Endothelial cell of umbilical vein (primary cell): ENCODE data around the gene TMEM154. TPM values are rescaled to one million over a fixed set of nuclear protein-coding genes. Genes with fewer than 3 reads are reported as not detected.

ENCODE experiments used
- BruUV-seq: library from RNA; stranded (reverse); fragments of 400-500 nt; replicated peaks from 2 replicates; lab custom pipeline; 2021; lab: Mats Ljungman, UMichigan
- CTCF ChIA-PET: fragments of 300-600, 350-600 bp; sonication (Branson Sonifier 250); formaldehyde crosslinking; loops from one replicate; lab custom pipeline; 2021; ENCODE audit warnings: antibody characterized with exemption, inconsistent platforms; lab: Charles Lee
- POLR2A ChIA-PET: fragments of 300-600, 350-600 bp; sonication (Branson Sonifier 250); formaldehyde crosslinking; loops from one replicate; lab custom pipeline; 2021; ENCODE audit warnings: antibody characterized with exemption, inconsistent platforms; lab: Charles Lee
- DNase-seq: peaks from one replicate; pipeline ENCODE4 v3.0.0-alpha.2; 2011; ENCODE audit warnings: low read depth, low spot score
- FAIRE-seq: peaks from 2 replicates; lab custom pipeline; 2011; peaks lifted over from hg19 to GRCh38; lab: Jason Lieb, UNC
- H2AFZ ChIP-seq: 2 replicates; pipeline ENCODE4 v1.6.0; 2012; ENCODE audit warnings: low read depth, low read length, control low read depth, inconsistent platforms
- H3K27ac ChIP-seq: 2 replicates; pipeline ENCODE4 v1.5.1; 2011; ENCODE audit warnings: low read depth, mild to moderate bottlenecking, control low read depth, low read length, moderate library complexity; ENCODE audit not compliant: insufficient read depth
- H3K27me3 ChIP-seq, 2 experiments: 2 replicates each; pipeline versions ENCODE4 v1.6.0 to v1.6.1; 2011; ENCODE audit warnings: low read length in 2 of 2, mixed read lengths in 1 of 2; ENCODE audit not compliant: control insufficient read depth in 2 of 2, insufficient read depth in 2 of 2
- H3K36me3 ChIP-seq, 2 experiments: 2 replicates in 1 of 2; 3 replicates in 1 of 2; pipeline ENCODE4 v1.5.1; 2011; ENCODE audit warnings: low read length in 2 of 2, mild to moderate bottlenecking in 1 of 2, moderate library complexity in 1 of 2; ENCODE audit not compliant: control insufficient read depth in 2 of 2, insufficient read depth in 2 of 2; ENCODE audit errors: extremely low read depth in 1 of 2
- H3K4me1 ChIP-seq: 3 replicates; pipeline ENCODE4 v1.5.1; 2011; ENCODE audit warnings: mild to moderate bottlenecking, low read length; ENCODE audit not compliant: control insufficient read depth, insufficient read depth; ENCODE audit errors: extremely low read depth
- H3K4me2 ChIP-seq: 2 replicates; pipeline ENCODE4 v1.6.1; 2011; ENCODE audit warnings: low read length, control low read depth, mixed read lengths; ENCODE audit not compliant: insufficient read depth
- H3K4me3 ChIP-seq, 3 experiments: fragments of 200-600 bp in 1 of 3; sonication (generic), shearing (Covaris generic) in 1 of 3; replicated peaks in 1 of 3; 2 replicates each; pipeline ENCODE4 v1.5.1; 2011 to 2016; ENCODE audit warnings: control low read depth in 3 of 3, low read length in 3 of 3, mild to moderate bottlenecking in 2 of 3, inconsistent platforms in 1 of 3, low read depth in 1 of 3, moderate library complexity in 1 of 3; ENCODE audit not compliant: insufficient read depth in 1 of 3
- H3K79me2 ChIP-seq: 2 replicates; pipeline ENCODE4 v1.6.0; 2012; ENCODE audit warnings: low read length, inconsistent platforms; ENCODE audit not compliant: control insufficient read depth, insufficient read depth
- H3K9ac ChIP-seq: replicated peaks from 2 replicates; pipeline ENCODE3; 2011; ENCODE audit warnings: low read length, control low read depth; ENCODE audit not compliant: insufficient read depth; ENCODE audit errors: extremely low read depth
- H3K9me1 ChIP-seq: replicated peaks from 3 replicates; pipeline ENCODE4 v1.6.0; 2011; ENCODE audit warnings: mild to moderate bottlenecking, low read length; ENCODE audit not compliant: control insufficient read depth, insufficient read depth; ENCODE audit errors: extremely low read depth
- H3K9me3 ChIP-seq: replicated peaks from 2 replicates; pipeline ENCODE4 v1.5.1; 2012; ENCODE audit warnings: low read length, inconsistent platforms; ENCODE audit not compliant: control insufficient read depth, insufficient read depth
- H4K20me1 ChIP-seq: replicated peaks from 2 replicates; pipeline ENCODE3; 2011; ENCODE audit warnings: mild to moderate bottlenecking, low read length; ENCODE audit not compliant: control insufficient read depth, insufficient read depth; ENCODE audit errors: extremely low read depth
- EZH2 ChIP-seq: IDR thresholded peaks from 2 replicates; pipeline ENCODE4 v1.6.1; 2012; ENCODE audit warnings: borderline replicate concordance, low read depth, mild to moderate bottlenecking, moderate library complexity, low read length, inconsistent platforms; ENCODE audit not compliant: severe bottlenecking
- FOS ChIP-seq: IDR thresholded peaks from 2 replicates; pipeline ENCODE4 v1.6.1; 2011; ENCODE audit warnings: mild to moderate bottlenecking, low read length, moderate library complexity, borderline replicate concordance; ENCODE audit not compliant: insufficient read depth
- GATA2 ChIP-seq: IDR thresholded peaks from 2 replicates; pipeline ENCODE4 v1.7.0; 2011; ENCODE audit warnings: low read depth, mild to moderate bottlenecking, moderate library complexity, mixed read lengths, low read length; ENCODE audit not compliant: insufficient read length, insufficient read depth
- JUN ChIP-seq: IDR thresholded peaks from 2 replicates; pipeline ENCODE4 v1.6.1; 2011; ENCODE audit warnings: borderline replicate concordance, low read depth; ENCODE audit not compliant: insufficient read length, insufficient read depth
- MYC ChIP-seq: IDR thresholded peaks from one replicate; pipeline ENCODE4 v1.6.1; 2011; ENCODE audit warnings: mild to moderate bottlenecking, low read depth, low read length
- POLR2A ChIP-seq: IDR thresholded peaks from 2 replicates; pipeline ENCODE4 v1.6.1; 2012; ENCODE audit warnings: low read depth, mild to moderate bottlenecking, control low read depth, low read length
- POLR2AphosphoS5 ChIP-seq: IDR thresholded peaks from 2 replicates; pipeline ENCODE4 v1.6.1; 2012; ENCODE audit warnings: low read depth, mild to moderate bottlenecking, control low read depth, low read length, moderate library complexity; ENCODE audit not compliant: insufficient read depth
- dilution Hi-C: fragments of 300-500 bp; cut with MboI; formaldehyde crosslinking; loops from one replicate; pipeline ENCODE4 v1.15.0; 2019; ENCODE audit warnings: low sequenced_read_pairs; ENCODE audit not compliant: extremely low pct_ligation_motif_present
- intact Hi-C: fragments of 100-400 bp; cut with micrococcal nuclease; formaldehyde crosslinking; loops from one replicate; pipeline ENCODE4 v1.10.0; 2022
- polyA plus RNA-seq, 4 experiments: library from polyadenylated mRNA; depleted of rRNA in 3 of 4; stranded (reverse) in 3 of 4; unstranded in 1 of 4; fragments of >200 nt; gene quantifications; 2 replicates each; pipeline versions ENCODE4 v1.2.1 to v1.2.3, GENCODE V29; 2011 to 2012; ENCODE audit warnings: missing spikeins in 1 of 4
- total RNA-seq: library from RNA; stranded (reverse); gene quantifications from 2 replicates; pipeline ENCODE4 v1.2.3, GENCODE V29; 2021
- TF ChIP-seq, protein P1 (sequence below), 2 donors: IDR thresholded peaks; 1 replicate in 1 of 2; 2 replicates in 1 of 2; pipeline ENCODE4 v1.5.1; 2011; ENCODE audit warnings: low read length in 2 of 2, mild to moderate bottlenecking in 2 of 2, moderate library complexity in 2 of 2, control low read depth in 1 of 2, inconsistent platforms in 1 of 2, low read depth in 1 of 2; ENCODE audit not compliant: insufficient read depth in 1 of 2; ENCODE audit errors: extremely low read depth in 1 of 2
- TF ChIP-seq, protein P2 (sequence below): IDR thresholded peaks from 2 replicates; pipeline ENCODE4 v1.6.1; 2011; ENCODE audit not compliant: insufficient read depth, insufficient read length

TMEM154 gene
- total and polyA plus RNA-seq, 2 donors (not counting 3 experiments of a cell fraction or from before 2014, with no cell fraction given) = 5.4 to 50.0 TPM

DNA sequence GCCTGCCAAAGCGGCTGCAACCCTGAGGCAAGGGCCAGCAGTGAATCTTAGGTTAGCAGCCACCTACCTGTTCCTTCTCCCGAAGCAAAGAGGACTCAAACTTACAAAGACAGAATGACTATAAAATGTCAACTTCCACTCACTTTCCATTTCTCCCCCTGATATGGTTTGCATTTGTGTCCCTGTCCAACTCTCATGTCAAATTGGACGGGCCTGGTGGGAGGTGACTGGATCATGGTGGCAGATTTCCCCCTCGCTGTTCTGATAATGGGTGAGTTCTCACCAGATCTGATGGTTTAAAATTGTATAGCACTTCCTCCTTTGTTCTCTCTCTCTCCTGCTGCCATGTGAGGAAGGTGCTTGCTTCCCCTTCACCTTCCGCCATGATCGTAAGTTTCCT lies 35.3 kb upstream of the TMEM154 start:
- no peaks in the 10 kb centered on the region for H3K9me1 ChIP-seq
- ChIA-PET POLR2A (no interaction called here), CTCF (interaction anchor here (0.8 to 1.0 kb wide), 2 partner anchors 9 to 69 kb away, joined by 3 to 4 read pairs; no protein-coding TSS in a partner anchor)
- no peak overlapping the region for H3K4me3 ChIP-seq
- no TSS peak for BruUV-seq
- H3K27ac ChIP-seq = no peak overlapping the region
- intact Hi-C loops (no loop called here), dilution Hi-C loops (no loop called here)
- no peak overlapping the region for H3K9ac ChIP-seq
- FAIRE-seq (no peak), DNase-seq (no peak)
- H3K4me1 ChIP-seq = no peaks in the 10 kb centered on the region
- TF ChIP-seq FOS = no peak
- no peak for TF ChIP-seq POLR2AphosphoS5
- no peaks in the 10 kb centered on the region for H3K79me2 ChIP-seq
- H2AFZ ChIP-seq = no peak overlapping the region
- no peaks in the 10 kb centered on the region for H3K36me3 ChIP-seq
- H4K20me1 ChIP-seq = no peaks in the 10 kb centered on the region
- no peaks in the 10 kb centered on the region for H3K9me3 ChIP-seq
- no peaks in the 10 kb centered on the region for H3K27me3 ChIP-seq
- no peak overlapping the region for H3K4me2 ChIP-seq

DNA sequence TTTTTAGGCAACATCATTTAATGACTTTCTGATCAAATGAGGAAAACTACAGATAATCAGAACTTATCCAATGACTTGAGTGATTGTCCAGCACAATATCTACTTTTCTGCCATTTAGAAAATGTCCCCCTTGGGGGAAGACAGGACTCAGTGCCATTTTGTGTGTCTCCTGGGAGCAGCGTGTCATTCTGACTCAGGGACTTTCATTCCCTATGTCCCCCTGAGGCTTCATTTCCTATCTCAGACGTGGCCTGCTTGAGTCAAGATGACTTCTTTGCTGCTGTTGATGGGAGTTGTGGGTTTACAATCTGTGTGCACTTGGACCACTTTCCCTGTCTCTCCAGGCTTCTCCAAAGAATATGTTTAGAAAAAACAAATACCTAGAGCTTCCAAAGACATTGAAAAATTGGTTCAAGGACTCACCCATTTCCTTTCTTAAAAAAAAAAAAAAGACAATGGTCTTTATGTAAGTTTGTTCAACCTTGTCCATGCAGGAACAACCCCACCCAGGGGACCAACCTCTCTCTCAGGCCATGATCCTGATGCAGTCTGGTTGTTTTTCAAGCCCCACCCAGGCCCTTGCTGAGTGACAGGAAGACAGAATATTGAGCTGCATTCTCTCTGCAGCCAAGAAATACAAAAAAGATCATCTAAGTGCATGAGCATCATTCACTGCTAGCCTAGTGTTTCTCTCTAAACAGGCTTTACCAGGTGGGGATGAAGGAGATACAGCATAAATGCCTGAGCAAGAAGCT lies 34.3 kb upstream of the TMEM154 start:
- H3K9me1 ChIP-seq = no peaks in the 10 kb centered on the region
- FAIRE-seq (no peak), DNase-seq (no peak)
- intact Hi-C loops = no loop called here
- POLR2A ChIA-PET = no interaction called here
- no peak overlapping the region for H3K27ac ChIP-seq
- CTCF ChIA-PET = interaction anchor here (0.6 to 1.0 kb wide), 3 partner anchors 8 to 219 kb away, joined by 3 to 4 read pairs (median 4); no protein-coding TSS in a partner anchor
- H2AFZ ChIP-seq = no peak overlapping the region
- no peaks in the 10 kb centered on the region for H3K36me3 ChIP-seq
- BruUV-seq = no TSS peak
- H3K4me3 ChIP-seq = no peak overlapping the region
- no peaks in the 10 kb centered on the region for H4K20me1 ChIP-seq
- no peaks in the 10 kb centered on the region for H3K4me1 ChIP-seq
- H3K4me2 ChIP-seq = no peak overlapping the region
- no peak for TF ChIP-seq FOS
- TF ChIP-seq, protein P1, sequence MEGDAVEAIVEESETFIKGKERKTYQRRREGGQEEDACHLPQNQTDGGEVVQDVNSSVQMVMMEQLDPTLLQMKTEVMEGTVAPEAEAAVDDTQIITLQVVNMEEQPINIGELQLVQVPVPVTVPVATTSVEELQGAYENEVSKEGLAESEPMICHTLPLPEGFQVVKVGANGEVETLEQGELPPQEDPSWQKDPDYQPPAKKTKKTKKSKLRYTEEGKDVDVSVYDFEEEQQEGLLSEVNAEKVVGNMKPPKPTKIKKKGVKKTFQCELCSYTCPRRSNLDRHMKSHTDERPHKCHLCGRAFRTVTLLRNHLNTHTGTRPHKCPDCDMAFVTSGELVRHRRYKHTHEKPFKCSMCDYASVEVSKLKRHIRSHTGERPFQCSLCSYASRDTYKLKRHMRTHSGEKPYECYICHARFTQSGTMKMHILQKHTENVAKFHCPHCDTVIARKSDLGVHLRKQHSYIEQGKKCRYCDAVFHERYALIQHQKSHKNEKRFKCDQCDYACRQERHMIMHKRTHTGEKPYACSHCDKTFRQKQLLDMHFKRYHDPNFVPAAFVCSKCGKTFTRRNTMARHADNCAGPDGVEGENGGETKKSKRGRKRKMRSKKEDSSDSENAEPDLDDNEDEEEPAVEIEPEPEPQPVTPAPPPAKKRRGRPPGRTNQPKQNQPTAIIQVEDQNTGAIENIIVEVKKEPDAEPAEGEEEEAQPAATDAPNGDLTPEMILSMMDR (IDR thresholded peaks at IDR 0.05; ENCODE audit: extremely low read depth in 1 of 2, insufficient read depth in 1 of 2, low read depth in 1 of 2, low read length in 2 of 2) = no peak
- TF ChIP-seq POLR2AphosphoS5 = no peak
- TF ChIP-seq MYC = no peak
- TF ChIP-seq, protein P2, sequence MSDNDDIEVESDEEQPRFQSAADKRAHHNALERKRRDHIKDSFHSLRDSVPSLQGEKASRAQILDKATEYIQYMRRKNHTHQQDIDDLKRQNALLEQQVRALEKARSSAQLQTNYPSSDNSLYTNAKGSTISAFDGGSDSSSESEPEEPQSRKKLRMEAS = no peak
- TF ChIP-seq JUN = no peak
- no peak for TF ChIP-seq GATA2
- TF ChIP-seq POLR2A = no peak
- no peak for TF ChIP-seq EZH2
- no peaks in the 10 kb centered on the region for H3K79me2 ChIP-seq
- H3K9me3 ChIP-seq = no peaks in the 10 kb centered on the region
- dilution Hi-C loops = no loop called here
- H3K27me3 ChIP-seq = no peaks in the 10 kb centered on the region
- no peak overlapping the region for H3K9ac ChIP-seq
